ENCODE results near the gene CMSS1.

GRCh38 chr3:99966662-99967416 is 149.2 kb downstream of the CMSS1 start:
- TF ChIP-seq CTCF (IDR thresholded peaks at IDR 0.05) (no peak), POLR2A (IDR thresholded peaks at IDR 0.05) (no peak)

Measured in right lobe of liver (tissue), 4 donors.